Measurements from ENCODE around the gene HEMK1.

Gene HEMK1

GRCh38 chr3:50587806-50588758 lies 18.8 kb downstream of the HEMK1 start:
- no peak for TF ChIP-seq CTCF (IDR thresholded peaks at IDR 0.05; ENCODE audit: low read depth, low read length)
- no peak for DNase-seq
- Histone ChIP-seq H3K36me3 (no peaks in the 10 kb centered on the region), H3K27me3 (no peaks in the 10 kb centered on the region), H3K9me3 (no peaks in the 10 kb centered on the region), H3K4me1 (no peaks in the 10 kb centered on the region), H3K4me3 (ENCODE audit: low read depth, low read length) (no peak overlapping the region)

GRCh38 chr3:50588759-50589433 lies 19.6 kb downstream of the HEMK1 start:
- Histone ChIP-seq H3K9me3 (no peaks in the 10 kb centered on the region), H3K4me1 (no peaks in the 10 kb centered on the region), H3K36me3 (no peaks in the 10 kb centered on the region), H3K4me3 (ENCODE audit: low read depth, low read length) (no peak overlapping the region), H3K27me3 (no peaks in the 10 kb centered on the region)
- DNase-seq = no peak
- no peak for TF ChIP-seq CTCF (IDR thresholded peaks at IDR 0.05; ENCODE audit: low read depth, low read length)

- TF ChIP-seq CTCF (IDR thresholded peaks at IDR 0.05; ENCODE audit: low read depth, low read length) = no peak
- Histone ChIP-seq H3K4me3 (ENCODE audit: low read depth, low read length) (no peak overlapping the region), H3K9me3 (no peaks in the 10 kb centered on the region), H3K27me3 (no peaks in the 10 kb centered on the region), H3K36me3 (no peaks in the 10 kb centered on the region), H3K4me1 (no peaks in the 10 kb centered on the region)
- DNase-seq = no peak
These were observed 21.9 kb downstream of the HEMK1 start for GRCh38 chr3:50591196-50591741.

DNA sequence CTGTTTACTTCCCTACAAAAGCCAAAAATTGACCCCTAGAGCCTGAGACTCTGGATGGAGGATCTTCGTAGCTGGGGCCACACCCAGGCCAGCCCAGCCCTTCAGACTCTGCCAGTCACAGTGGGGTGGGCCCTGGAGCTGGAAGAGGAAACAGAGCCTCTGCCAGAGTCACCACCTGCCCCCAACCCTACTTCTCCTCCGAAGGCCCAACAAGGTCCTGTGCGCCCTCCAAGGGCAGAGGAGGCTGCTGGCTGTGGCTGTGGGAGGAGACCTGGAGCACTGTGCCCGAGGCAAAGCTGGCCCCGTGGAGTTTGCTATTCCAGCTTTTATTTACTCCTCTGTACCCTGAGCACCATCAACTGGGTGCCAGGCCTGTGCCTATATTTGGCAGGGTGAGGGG lies 23.2 kb downstream of the HEMK1 start:
- H3K4me3 ChIP-seq (ENCODE audit: low read depth, low read length) = no peak overlapping the region
- H3K9me3 ChIP-seq = no peaks in the 10 kb centered on the region
- no peaks in the 10 kb centered on the region for H3K36me3 ChIP-seq
- no peak for DNase-seq
- no peaks in the 10 kb centered on the region for H3K27me3 ChIP-seq
- no peaks in the 10 kb centered on the region for H3K4me1 ChIP-seq
- TF ChIP-seq CTCF (IDR thresholded peaks at IDR 0.05; ENCODE audit: low read depth, low read length) = no peak

DNA sequence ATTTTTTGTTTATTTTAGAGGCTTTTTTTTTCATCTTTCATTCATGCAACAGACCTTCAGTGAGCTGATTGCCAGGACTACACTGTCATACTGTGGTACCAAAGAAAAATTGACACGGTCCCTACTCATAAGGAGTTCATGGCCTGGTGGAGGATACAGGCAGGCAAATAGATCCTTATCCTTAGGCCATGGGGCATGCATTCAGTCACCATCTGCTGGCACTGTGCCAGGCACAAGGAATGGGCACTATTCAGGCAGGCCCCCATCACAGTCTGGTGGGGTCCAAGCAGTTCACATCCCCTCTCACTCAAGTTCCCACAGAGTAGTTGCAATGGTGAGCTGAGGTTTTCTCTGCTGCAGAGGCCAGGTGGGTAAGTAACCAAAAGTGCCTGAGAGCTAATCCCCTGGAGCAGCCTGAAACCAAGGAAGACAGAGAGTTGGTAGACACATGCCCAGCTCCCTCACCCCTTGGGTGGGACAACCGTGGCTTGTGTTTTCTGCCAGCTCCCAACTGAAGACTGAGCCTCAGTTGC lies 25.0 kb downstream of the HEMK1 start:
- TF ChIP-seq CTCF (IDR thresholded peaks at IDR 0.05; ENCODE audit: low read depth, low read length) = no peak
- no peaks in the 10 kb centered on the region for H3K27me3 ChIP-seq
- H3K36me3 ChIP-seq = no peaks in the 10 kb centered on the region
- H3K9me3 ChIP-seq = no peaks in the 10 kb centered on the region
- DNase-seq = no peak
- no peak overlapping the region for H3K4me3 ChIP-seq (ENCODE audit: low read depth, low read length)
- H3K4me1 ChIP-seq = no peaks in the 10 kb centered on the region

All from BE2C (cell line).